ENCODE data around the gene BAIAP2.
"Not testable (repeated sequence)": the region's sequence is repeated elsewhere in the genome, so short reads cannot be mapped to it uniquely, and the experiment has no call there.

BAIAP2 gene

GRCh38 chr17:81143717-81144422 lies 108.9 kb downstream of the BAIAP2 start:
- no peak for DNase-seq

GRCh38 chr17:81144423-81144781 lies 109.5 kb downstream of the BAIAP2 start:
- no peak for DNase-seq

GRCh38 chr17:81146208-81146607 lies 111.3 kb downstream of the BAIAP2 start:
- DNase-seq = not testable (repeated sequence)

- no peak for DNase-seq
Observed at GRCh38 chr17:81147701-81148100, 112.8 kb downstream of the BAIAP2 start.

- DNase-seq = no peak
Observed at GRCh38 chr17:81148571-81148970, 113.6 kb downstream of the BAIAP2 start.

- no peak for DNase-seq
Observed at GRCh38 chr17:81148986-81149533, 114.1 kb downstream of the BAIAP2 start.

GRCh38 chr17:81150377-81151077 lies 115.6 kb downstream of the BAIAP2 start:
- DNase-seq = no peak

- DNase-seq = no peak
Observed at GRCh38 chr17:81151278-81151677, 116.3 kb downstream of the BAIAP2 start.

GRCh38 chr17:81152288-81152828 lies 117.4 kb downstream of the BAIAP2 start:
- no peak for DNase-seq

GRCh38 chr17:81153340-81153803 lies 118.4 kb downstream of the BAIAP2 start:
- DNase-seq = no peak

- not testable (repeated sequence) for DNase-seq
Observed at GRCh38 chr17:81154016-81154415, 119.1 kb downstream of the BAIAP2 start.

- DNase-seq = no peak
Observed at GRCh38 chr17:81154961-81155360, 120.0 kb downstream of the BAIAP2 start.

- no peak for DNase-seq
Observed at GRCh38 chr17:81156866-81157805, 122.2 kb downstream of the BAIAP2 start.

- DNase-seq = no peak
Observed at GRCh38 chr17:81157848-81158687, 123.1 kb downstream of the BAIAP2 start.

GRCh38 chr17:81158688-81159590 lies 124.0 kb downstream of the BAIAP2 start:
- DNase-seq = no peak

- no peak for DNase-seq
Observed at GRCh38 chr17:81159611-81160265, 124.8 kb downstream of the BAIAP2 start.

- DNase-seq = no peak
Observed at GRCh38 chr17:81160306-81160705, 125.4 kb downstream of the BAIAP2 start.

GRCh38 chr17:81160747-81161453 lies 125.9 kb downstream of the BAIAP2 start:
- DNase-seq = no peak

- no peak for DNase-seq
Observed at GRCh38 chr17:81161536-81161935, 126.6 kb downstream of the BAIAP2 start.

Data from NCI-H1417 (cell line).